NCI-H2227 (cell line): ENCODE measurements around the gene RNU6-7.

Source experiments
- DNase-seq: peaks from one replicate; lab custom pipeline; 2025; ENCODE audit not compliant: unreplicated experiment; lab: John Stamatoyannopoulos, UW

The RNU6-7 gene

DNA sequence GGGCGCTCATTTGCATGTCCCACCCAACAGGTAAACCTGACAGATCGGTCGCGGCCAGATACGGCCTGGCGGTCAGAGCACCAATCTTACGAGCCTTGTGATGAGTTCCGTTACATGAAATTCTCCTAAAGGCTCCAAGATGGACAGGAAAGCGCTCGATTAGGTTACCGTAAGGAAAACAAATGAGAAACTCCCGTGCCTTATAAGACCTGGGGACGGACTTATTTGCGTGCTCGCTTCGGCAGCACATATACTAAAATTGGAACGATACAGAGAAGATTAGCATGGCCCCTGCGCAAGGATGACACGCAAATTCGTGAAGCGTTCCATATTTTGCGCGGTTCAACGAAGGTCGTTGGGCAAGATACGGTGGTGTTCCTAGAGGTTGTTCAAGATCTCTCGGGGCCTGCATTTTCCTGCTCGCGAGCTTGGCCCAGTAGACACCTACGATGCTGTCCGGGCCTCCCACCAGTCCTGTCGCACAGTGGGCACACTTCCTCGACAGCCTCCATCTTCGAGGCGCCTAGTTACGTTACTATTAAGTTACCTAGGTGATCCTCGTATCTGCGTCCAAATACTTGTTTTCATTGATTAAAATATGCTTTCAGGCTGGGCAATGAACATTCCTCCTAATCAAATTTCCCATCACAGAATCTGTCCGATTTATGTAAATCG is at the start of gene RNU6-7:
Gene RNU6-7, plus strand, starts transcription at position 230 of the 675 bp plus-strand sequence.
- DNase-seq: peak; percentile 79

DNA sequence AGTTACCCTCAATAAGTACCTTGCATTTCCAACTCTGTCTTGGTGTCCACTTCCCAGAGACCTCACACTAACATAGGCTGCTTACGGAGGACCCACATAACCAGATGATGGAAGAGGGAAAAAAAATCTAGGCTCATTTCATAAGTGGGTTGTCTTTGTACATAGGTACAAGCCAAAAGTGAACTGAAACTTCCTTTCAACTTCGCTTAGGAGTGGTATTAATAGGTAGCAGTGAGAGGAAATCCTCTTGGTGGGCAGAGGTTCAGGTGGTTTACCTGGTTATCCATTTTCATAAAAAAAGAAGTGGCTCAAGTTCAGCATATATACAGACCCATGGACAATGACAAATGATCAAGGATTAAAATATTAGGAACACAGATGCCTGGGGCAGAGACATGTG is 35.8 kb upstream of the RNU6-7 start:
- no peak for DNase-seq

DNA sequence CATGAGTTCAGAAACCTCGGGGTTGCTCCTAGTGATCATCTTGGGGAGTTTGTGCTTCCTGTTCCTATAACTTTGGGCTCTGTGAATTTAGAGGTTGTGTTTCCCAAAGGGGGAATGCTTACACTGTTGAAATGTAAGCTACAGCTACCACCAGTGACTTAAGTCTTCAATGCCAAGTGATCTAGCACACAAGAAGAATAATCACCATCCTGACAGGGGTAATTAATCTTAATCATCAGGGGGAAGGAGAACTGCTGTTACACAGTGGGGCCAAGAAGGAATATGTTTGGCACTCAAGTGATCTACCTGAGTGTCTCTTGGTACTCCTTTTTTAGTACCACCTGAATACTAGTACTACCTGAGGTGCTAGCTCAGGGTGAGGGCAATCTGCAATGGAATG is 34.9 kb upstream of the RNU6-7 start:
- DNase-seq: no peak

- no peak for DNase-seq
These were observed 33.9 kb upstream of the RNU6-7 start for GRCh38 chr14:32167907-32168306.

DNA sequence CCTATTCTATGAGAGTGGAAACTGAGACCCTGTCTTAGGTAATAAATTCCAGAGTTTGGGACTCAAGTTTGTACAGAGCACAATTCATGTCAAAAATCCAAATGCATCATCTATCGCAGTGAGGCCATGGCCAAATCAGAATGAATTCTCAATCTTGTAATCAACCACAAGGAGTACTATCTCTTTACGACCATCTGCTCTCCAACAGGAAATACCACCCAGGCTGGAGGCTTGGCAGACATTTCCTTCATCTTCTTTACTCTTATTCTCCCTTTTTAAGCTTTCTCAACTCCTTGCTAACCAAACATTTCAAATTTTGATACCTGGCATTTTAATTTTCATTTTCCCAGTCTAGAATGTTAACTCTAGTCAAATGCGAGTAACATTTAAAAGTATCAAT is 32.7 kb upstream of the RNU6-7 start:
- DNase-seq: no peak

- DNase-seq: peak; percentile 42
These were observed 30.4 kb upstream of the RNU6-7 start for GRCh38 chr14:32171469-32171868.

GRCh38 chr14:32183151-32184058 is 18.4 kb upstream of the RNU6-7 start:
- DNase-seq: no peak

GRCh38 chr14:32185097-32185496 is 16.7 kb upstream of the RNU6-7 start:
- no peak for DNase-seq

GRCh38 chr14:32186248-32186647 is 15.6 kb upstream of the RNU6-7 start:
- DNase-seq: no peak

GRCh38 chr14:32189811-32190210 is 12.0 kb upstream of the RNU6-7 start:
- DNase-seq: no peak

DNA sequence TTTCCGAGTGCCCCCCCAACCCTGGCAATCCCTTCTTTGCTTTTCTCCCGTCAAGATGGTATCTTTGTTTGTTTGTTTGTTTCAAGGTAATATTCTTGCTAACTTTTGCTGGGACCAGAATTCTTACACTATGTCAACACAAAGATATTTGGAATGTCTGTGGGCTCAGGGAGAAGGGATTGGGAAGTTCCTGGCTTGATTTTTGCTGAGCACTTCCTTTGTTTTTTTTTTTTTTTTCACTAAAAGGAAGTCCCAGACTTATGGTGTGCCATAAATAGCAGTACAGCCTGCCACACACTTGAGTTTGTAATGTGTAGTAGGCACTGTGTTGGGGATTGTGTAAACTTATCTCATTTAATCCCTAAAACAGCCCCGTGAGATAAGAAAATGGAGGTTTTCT is 11.2 kb upstream of the RNU6-7 start:
- no peak for DNase-seq

DNA sequence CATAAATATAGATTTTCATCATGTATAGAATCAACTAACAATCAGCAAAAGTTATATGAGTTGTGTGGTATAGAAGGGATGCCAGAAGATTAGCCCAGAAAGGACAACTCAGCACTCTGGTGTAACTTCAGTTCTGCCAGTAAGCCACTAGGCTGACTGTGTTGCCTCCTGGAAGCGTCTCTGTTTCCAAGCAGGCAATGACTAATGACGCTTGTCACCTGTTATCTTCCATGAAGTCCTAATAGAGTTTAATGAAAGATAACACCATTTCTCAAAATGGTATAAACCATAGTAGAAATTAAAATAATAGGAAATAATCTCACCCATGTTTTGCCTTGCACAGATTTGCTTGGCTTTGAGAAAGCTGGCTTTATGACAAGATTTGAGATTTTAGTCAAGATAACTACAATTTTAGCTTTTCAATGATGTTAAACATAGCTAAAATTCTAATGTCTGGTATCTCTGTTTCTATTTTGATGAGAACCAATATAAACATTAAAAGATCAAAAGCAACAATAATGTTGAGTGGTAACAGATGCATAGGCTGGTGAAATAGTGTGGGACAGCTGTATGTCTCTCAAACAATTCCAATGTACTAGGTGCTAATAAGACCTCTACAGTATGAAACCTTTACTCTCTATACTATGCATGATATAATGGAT is 9.0 kb upstream of the RNU6-7 start:
- DNase-seq: no peak

- no peak for DNase-seq
These were observed 8.3 kb upstream of the RNU6-7 start for GRCh38 chr14:32193532-32193931.

DNA sequence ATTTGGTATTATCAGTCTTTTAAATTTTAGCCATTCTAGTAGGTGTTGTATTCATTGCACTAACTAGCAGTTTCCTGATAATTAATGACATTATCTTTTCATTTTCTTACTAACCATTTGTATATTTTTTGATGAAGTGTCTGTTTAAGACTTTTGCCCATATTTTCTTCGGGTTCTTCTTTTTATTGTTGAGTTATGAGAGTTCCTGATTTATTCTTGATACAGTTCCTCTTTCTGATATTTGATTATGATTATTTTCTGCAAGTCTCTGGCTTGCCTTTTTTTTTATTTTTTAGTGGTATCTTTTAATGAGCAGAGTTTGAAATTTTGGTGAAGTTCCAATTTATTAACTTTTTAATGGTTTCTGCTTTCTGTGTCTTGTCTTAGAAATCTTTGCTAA is 6.2 kb upstream of the RNU6-7 start:
- no peak for DNase-seq

GRCh38 chr14:32197919-32198318 is 3.9 kb upstream of the RNU6-7 start:
- DNase-seq: no peak

DNA sequence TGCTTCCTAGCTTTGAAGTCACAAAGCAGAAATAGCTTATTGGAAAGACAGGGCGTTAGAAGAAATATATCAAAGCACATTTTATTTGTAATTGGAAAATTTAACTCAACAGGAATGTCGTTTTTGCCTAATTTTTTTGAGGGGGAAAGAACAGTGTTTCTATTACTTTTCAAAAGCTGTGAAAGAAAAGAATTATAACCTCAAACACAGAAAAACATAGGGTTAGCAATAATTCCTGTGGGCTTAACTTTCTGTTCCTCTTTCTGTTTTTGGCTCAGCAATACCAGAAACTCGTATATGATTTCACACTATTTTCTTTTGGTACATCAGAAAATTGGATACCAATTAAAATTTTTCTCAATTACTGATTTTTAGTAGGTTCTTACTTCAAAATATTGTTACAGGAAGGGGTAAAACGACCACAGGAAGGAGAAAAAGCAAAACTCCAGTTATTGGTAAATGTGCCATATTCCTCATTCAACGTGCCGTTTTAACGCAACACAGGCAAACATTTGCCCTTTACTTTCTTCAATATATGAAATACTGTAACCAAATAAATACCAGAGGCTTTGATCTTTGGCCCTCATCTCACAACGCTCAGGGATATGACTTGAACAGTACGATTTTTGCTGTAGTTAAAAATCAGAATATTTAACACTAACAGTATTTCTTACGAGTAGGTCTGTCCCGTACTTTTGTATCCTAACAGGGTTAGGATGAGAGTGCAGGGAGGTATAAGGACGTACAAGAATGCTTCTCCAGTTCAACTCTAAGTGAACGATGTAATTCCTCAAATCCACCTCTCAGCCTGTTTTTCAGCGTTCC is 1.3 kb upstream of the RNU6-7 start:
- no peak for DNase-seq

DNA sequence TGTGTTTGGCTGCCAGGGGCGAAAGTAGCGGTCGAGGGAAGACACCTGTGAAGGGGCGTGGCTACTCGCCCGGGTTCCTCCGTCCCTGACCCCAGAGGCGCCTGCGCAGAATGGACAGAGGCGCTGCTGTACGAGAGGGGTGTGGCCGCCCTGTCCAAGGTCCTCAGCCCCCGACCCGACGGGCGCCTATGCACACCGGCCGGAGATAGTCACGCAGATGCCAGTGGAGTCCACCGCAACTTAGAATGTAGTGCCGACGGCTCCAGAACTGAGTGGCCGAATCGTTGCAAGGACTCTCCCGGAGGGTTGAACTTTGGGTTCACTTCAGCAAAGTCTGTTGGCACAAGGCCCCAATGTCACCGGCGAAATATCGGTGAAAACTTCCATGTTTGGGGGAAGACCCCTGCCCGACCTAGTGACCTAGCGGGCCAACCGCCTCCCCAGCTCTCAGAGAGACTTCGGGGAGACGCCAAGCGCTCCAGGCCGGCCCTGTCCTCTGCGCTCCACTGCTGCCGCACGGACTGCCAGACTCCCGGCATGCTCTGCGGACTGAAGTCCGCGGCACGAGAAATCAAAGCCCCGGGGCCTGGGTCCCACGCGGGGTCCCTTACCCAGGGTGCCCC is 541 bp upstream of the RNU6-7 start:
- DNase-seq: peak; percentile 94

DNA sequence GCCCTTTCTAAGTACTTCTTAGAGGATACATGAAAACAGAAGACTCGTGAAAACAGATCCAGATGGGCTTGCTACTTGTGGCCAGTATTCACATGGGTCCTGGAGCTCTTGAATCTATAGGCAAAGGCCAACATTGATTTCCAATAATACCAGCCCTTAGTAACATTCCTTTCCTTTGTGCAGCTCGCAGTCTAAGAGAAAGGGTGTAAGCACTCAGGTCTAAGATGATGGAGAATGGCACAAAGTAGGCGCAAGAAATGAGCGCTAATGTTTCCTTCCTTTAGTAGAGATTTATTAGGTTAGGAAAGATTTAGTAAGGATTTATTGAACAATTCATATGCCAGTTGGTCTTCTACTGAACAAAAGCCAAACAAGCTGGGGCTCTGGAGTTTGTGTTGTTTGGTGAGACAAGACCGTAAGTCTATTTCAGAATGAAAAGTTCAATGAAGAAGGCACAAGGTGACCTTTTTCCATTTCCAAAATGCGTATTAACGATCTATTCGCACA is 699 bp downstream of the RNU6-7 start:
- no peak for DNase-seq

DNA sequence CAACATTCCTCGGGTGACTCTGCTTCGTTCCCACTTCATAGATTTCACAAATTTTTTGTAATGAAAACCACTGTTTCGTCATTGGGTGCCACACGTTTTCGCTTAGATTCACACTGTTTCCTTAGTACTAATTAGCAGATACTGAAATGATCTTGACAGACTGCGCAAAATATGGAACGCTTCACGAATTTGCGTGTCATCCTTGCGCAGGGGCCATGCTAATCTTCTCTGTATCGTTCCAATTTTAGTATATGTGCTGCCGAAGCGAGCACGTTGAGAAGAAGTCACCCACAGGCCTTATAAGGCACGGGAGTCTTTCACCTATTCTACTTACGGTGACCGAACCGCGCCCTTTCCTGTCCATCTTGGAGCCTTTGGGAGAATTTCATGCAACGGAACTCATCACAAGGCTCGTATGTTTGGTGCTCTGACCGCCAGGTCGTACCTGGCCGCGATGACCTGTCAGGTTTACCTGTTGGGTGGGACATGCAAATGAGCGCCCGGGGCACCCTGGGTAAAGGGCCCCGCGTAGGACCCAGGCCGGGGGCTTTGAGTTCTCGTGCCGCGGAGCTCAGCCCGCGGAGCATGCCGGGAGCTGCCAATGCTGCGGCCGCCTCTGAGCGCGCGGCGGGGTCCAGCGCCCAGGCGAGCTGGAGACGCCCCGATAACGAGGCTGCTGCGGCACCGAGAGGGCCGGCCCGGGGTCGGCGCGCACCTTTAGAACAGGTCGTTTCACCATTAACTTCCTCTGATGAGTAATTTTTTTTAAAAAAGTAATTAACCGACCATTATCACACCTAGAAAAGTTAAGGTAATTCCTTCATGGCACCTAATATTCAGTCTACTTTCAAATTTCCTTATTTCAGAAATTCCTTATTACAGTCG is 1.4 kb downstream of the RNU6-7 start, which contains the start of gene RNU6-8:
Gene RNU6-8, minus strand, starts transcription at position 272 of the 885 bp plus-strand sequence.
- peak; percentile 95 for DNase-seq
